ENCODE measurements around the gene RAF1.
"Not testable (repeated sequence)": the region's sequence is repeated elsewhere in the genome, so short reads cannot be mapped to it uniquely, and the experiment has no call there.

Gene RAF1

DNA sequence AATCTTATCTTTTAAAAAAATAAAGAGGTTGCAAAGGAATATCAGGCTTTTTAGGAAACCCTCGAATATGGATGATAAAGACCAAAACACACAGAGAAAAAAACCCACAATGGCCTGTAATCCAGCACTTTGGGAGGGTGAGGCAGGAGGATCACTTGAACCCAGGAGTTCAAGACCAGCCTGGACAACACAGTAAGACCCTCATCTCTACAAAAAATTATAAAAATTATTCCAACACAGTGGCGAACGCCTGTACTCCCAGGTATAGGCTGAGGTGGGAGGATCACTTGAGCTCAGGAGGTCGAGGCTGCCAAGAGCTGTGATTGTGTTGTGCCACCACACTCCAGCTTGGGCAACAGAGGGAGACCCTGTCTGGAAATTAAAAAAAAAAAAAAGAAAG, 30.8 kb downstream of the RAF1 start:
- DNase-seq, result no peak

DNA sequence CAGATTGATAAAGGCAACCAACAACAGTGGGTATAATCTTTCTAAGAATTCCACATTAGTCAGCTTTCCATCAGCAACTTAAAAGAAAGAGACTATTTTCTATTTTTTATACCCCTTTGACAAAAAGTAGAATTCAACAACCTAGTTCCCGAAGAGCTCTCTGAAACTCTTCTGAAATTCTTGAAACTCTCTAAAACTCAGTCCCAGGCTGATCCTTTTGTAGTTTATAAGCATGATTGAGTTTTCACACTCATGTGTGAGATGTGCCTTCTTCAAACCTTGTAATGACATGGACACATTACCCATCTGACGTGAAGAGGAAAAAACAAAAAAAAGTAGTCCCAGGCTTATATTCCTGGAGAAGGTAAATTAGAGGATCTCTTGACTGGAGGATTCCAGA, 31.4 kb downstream of the RAF1 start:
- no peak for DNase-seq

- not testable (repeated sequence) for DNase-seq
Observed at GRCh38 chr3:12630843-12631242, 33.1 kb downstream of the RAF1 start.

DNA sequence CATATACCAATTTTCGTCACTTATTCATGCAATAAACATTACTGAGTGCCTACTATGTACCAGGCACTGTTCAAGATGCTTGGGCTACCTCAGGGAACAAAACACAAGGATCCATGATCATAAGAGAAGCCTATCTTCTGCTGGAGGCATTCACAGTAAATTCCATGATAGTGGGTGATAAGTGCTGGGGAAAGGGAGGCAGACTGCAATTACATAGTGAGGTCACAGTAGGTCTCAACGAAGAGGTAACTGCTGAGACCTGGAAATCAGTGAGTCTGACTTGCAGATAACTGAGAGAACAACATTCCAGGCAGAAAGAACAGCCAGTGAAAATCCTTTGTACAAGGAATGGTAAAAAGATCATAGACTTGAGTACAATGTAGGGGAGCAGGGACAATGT, 33.6 kb downstream of the RAF1 start:
- no peak for DNase-seq

GRCh38 chr3:12629560-12629959, 34.4 kb downstream of the RAF1 start:
- no peak for DNase-seq

- DNase-seq, result no peak
Observed at GRCh38 chr3:12628813-12629212, 35.1 kb downstream of the RAF1 start.

DNA sequence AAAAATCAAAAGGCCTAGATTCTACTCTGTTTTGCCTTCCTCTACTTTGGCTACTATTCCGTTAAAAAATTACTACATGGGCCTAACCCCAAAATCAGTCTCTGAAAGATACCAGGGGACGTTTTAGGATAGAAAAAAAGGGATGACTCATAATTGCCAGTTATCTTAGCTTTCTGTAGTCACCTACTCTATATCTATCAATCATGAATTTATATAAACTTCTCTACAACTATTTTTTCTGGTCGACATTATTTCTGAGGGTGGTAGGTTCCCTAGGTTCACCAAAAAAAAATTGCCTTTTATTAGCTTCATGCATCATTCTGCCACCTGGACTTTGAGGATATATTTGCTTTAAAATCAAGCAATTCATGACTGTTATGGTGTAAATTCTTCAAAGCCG, 36.5 kb downstream of the RAF1 start:
- DNase-seq, result no peak

DNA sequence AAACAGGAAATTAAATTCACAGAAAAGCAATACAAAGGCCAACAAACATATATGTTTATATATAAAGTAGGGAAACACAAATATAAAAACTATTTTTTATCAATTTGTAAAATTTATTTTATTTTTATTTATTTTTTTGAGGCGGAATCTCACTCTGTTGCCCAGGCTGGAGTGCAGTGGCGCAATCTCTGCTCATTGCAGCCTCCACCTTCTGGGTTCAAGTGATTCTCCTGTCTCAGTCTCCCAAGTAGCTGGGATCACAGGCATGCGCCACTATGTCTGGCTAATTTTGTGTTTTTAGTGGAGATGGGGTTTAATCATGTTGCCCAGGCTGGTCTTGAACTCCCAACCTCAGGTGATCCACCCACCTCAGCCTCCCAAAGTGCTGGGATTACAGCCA, 39.0 kb downstream of the RAF1 start:
- DNase-seq, result not testable (repeated sequence)

DNA sequence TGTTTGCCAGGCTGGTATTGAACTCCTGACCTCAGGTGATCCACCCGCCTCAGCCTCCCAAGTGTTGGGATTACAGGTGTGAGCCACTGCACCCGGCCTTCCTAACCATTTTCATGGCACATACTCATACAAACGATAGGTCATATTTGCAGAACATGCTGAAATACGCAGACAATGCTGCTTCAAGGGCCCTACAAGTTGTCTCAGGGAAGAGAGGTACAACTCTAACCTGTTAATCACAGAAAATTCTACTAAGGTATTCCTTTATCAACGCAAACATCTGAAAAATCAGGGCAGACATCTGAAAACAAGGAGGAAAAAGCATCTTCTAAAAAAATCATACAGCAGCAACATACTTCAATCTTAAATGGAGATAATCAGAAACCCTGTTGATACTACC, 39.9 kb downstream of the RAF1 start:
- no peak for DNase-seq

DNA sequence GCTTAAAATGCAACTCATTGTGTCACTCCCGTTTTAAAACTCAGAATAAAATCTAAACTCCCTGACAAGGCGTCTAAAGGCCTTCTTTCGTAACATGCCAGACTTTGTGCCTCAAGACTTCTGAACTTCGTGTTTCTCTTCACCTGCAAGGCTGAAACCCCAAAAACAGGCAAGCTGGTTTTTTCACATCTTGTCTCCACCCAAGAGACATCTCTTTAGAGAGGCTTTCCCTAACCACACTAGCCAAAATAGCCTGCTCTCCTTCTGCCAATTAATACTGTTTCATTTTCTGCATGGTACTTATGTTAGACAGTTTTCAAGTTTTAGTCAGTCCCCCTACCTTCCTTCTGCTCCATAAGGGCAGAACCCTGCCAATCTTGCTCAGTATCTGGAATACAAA, 41.6 kb downstream of the RAF1 start:
- no peak for DNase-seq

DNA sequence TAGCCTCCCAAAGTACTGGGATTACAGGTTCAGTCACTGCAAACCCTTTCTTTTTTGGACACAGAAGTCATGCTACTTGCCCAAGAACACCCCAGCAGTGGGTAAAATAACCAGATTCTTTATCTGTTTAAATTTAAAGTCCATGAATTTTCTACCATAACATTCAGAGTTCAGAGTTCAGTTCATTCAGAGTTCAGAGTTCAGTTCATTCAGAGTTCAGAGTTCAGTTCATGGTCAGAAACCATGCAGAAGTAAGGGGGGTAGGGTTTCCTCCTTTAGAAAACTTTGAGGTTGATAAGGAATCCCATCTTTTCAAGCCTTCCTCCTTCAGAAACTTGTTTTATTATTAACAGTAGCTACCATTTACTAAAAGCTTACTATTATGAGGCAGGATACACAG, 43.2 kb downstream of the RAF1 start:
- no peak for DNase-seq

GRCh38 chr3:12620305-12620704, 43.6 kb downstream of the RAF1 start:
- no peak for DNase-seq

- DNase-seq, result no peak
Observed at GRCh38 chr3:12618426-12618825, 45.5 kb downstream of the RAF1 start.

DNA sequence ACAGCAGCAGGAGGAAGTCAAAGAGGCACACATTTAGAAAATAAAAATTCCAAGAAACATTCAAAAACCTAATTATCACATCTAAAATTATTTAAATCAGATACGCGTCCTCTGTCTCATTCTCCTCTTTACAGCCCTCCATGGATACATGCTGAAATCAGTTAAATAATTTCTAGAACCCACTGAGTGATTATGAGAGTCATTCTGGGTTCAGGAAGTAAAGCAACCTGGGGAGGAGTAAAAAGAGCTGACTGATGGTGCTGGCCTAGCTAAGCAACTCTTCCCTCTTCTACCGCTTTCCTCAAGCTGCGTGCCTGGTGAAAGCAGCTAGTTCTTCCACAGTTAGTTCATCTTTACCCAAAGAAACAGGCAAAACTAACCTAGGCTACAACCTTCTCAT, 48.7 kb downstream of the RAF1 start:
- no peak for DNase-seq

DNA sequence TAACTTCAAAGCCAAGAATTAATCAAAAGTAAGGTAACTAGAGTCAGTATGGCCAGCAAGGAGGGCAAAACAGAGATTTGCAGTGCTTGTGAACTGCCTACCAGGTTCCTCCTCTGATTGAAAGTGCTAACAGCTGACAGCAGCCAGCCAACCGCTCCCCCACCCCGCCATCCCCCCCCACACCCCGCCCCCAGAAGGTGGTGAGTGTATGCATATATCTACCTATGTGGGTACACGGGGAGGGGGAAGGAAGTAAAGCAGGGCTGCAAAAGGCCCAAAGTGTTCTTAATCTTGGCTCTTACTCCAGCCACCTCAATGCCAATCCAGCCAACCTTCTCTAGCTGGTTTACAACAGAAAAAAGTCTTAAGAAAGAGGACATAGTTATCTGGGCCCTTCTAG, 50.7 kb downstream of the RAF1 start:
- no peak for DNase-seq

- DNase-seq, result no peak
Observed at GRCh38 chr3:12612514-12613226, 51.2 kb downstream of the RAF1 start.

GRCh38 chr3:12611117-12611516, 52.8 kb downstream of the RAF1 start:
- no peak for DNase-seq

DNA sequence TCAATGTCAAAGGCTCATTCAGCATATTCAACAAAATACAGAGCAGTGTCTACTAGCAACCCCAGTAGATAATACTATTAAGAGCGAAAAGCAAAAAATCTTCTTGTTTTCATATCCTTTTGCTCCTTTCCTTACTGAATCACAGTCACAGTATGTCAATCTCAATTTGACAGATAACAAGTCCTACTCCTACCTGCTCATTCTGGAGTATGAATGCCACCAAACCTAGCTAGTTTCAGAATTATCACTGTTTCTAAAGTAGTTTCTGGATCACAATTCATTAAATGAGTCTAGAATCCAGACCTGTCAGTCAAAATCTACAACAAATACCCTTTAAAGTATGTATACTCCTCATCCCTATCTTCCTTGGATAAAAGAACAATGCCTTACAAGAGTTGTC, 55.5 kb downstream of the RAF1 start:
- no peak for DNase-seq

DNA sequence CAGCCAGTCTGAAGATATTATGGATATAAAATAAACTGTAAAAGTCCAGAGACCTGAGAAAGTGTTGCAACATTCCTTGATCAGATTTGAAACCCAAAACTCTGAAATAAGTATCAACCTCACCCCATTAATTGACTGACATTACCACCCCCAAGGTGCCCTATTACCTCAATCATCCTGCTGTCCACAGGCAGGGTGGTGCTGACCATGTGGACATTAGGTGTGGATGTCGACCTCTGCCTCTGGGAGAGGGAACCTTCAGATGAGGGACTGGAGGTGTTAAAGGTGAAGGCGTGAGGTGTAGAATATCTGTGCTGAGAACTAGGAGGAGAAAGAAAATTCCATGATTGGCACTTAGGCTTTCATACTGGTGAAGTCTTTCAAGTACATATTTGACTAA, 59.9 kb downstream of the RAF1 start:
- DNase-seq, result no peak

GRCh38 chr3:12601072-12601471, 62.8 kb downstream of the RAF1 start:
- no peak for DNase-seq

DNA sequence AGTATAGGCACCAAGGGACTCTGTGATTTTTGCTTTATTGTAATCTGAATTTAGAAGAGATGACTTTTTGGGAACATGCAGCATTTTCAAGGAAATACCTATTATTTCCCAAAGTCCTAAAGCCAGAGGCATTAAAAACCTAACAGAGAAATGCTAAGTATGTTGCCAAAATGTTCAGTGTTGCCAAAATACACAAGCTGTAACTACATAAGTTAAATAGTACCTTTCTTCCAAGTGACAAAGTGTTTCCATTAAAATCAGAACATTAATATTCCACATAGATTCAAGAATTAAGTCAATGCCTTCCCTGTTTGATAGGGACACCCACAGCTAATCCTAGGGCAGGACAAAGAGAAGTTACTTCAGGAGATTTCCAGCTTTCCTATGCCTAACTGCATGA, 65.0 kb downstream of the RAF1 start:
- DNase-seq, result no peak

DNA sequence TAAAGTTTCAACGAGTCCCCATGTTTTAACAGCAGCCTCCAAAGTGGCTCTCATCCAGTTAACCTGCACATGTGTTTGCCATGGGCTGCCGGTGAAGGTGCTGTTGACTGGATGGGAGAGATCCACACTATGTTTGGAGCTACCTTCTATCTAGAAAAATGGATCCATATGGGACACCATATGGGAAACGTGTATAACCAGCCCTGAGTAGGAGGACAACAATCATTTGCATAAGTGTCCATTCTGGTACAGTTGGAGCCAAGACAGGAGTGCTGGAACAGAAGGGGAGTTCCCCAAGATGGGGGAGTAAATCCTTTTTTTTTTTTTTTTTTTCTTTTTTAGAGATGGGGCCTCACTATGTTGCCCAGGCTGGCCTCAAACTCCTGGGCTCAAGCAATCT, 70.4 kb downstream of the RAF1 start:
- DNase-seq, result no peak

DNA sequence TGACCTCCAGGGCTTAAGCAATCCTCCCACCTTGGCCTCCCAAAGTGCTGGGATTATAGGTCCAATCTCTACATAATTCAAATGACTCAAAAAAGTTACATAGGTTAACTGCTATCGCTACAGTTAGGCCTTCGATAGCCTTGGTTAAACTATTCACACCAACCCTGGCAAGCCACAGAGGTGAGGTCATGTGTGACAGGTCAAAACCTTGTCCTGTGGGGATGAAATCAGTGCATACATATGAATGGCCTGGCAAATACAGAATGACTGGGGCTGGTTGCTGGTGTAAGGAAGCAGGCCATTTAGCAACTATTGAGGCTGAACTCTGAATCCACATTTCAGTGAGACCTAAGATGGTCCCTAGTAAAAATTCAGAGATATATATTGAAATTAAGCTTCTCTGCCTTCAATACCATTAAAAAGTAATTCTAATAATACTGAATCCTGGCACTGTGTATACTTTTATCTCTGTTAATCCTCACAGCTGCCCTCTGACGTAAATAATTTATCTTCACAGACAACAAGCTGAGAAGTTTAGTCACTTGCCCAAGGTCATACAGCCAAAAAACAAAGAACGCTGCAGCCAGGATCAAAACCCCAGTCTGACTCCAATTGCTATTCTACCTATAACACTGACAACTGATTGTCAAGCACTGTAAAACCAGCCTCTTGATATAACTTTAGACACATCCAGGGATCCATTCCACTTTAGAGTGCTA, 71.8 kb downstream of the RAF1 start:
- no peak for DNase-seq

DNA sequence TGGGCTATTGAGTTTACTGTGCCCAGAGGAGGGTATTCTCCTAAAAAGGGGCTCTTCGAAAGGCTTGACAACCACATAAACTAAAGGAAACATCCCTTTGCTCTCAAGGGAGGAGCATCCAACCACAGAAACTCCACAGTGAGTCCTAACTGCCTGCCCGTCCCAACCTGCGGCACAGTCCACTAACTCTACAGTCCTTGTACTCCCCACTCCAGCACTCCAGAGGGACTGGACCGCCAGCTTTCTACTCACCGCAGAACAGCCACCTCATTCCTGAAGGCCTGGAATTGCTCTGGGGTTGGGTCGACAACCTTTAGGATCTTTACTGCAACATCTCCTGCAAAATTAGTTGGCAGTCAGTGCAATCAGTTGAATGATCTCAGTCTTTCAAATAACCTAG, 72.5 kb downstream of the RAF1 start:
- no peak for DNase-seq

DNA sequence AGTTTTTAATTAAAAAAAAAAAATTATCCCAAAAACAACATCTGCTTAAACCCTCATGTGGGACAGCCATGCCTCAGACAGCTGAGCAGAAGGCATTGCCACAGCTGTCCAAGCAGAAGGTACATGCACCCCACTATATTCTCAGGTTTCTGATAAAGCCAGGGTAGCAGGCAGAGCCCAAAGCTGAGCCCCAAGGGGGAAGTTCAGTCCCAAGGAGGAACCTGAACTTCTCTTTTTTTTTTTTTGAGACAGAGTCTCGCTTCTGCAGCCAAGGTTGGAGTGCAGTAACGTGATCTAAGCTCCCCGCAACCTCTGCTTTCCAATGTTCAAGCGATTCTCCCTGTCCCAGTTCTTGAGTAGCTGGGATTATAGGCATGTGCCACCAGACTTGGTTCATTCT, 73.8 kb downstream of the RAF1 start:
- DNase-seq, result no peak
